GM06990 (cell line): ENCODE results near the gene LCN1.

ENCODE experiments used
- DNase-seq: peaks from one replicate; pipeline ENCODE4 v3.0.0-alpha.2; 2011; ENCODE audit not compliant: insufficient read length; ENCODE audit errors: extremely low read depth
- H3K27me3 ChIP-seq: replicated peaks from 2 replicates; pipeline ENCODE4 v1.6.0; 2011; ENCODE audit warnings: low read length; ENCODE audit not compliant: control insufficient read depth, insufficient read depth
- H3K36me3 ChIP-seq: 2 replicates; pipeline ENCODE4 v1.5.1; 2011; ENCODE audit warnings: low read length; ENCODE audit not compliant: control insufficient read depth, insufficient read depth
- H3K4me3 ChIP-seq: replicated peaks from 2 replicates; pipeline ENCODE4 v1.5.1; 2011; ENCODE audit warnings: low read depth, mild to moderate bottlenecking, control low read depth, low read length
- CTCF ChIP-seq: IDR thresholded peaks from 2 replicates; pipeline ENCODE4 v1.5.1; 2011; ENCODE audit warnings: low read length, control low read depth, mild to moderate bottlenecking, inconsistent platforms; ENCODE audit not compliant: insufficient read depth, poor library complexity, severe bottlenecking

The LCN1 gene

GRCh38 chr9:135482015-135482754 lies 39.1 kb upstream of the LCN1 start:
- DNase-seq = no peak
- H3K4me3 ChIP-seq = no peak overlapping the region
- TF ChIP-seq CTCF = no peak
- H3K27me3 ChIP-seq = no peaks in the 10 kb centered on the region
- H3K36me3 ChIP-seq = no peaks in the 10 kb centered on the region; the same call in none of the 2 replicates

- H3K4me3 ChIP-seq = no peak overlapping the region
- no peaks in the 10 kb centered on the region for H3K27me3 ChIP-seq
- DNase-seq = no peak
- H3K36me3 ChIP-seq = no peaks in the 10 kb centered on the region; the same call in none of the 2 replicates
- TF ChIP-seq CTCF = no peak
Measured at GRCh38 chr9:135484460-135485277, 36.6 kb upstream of the LCN1 start.

- H3K4me3 ChIP-seq = no peak overlapping the region
- no peaks in the 10 kb centered on the region; the same call in none of the 2 replicates for H3K36me3 ChIP-seq
- no peak for TF ChIP-seq CTCF
- no peaks in the 10 kb centered on the region for H3K27me3 ChIP-seq
- no peak for DNase-seq
Measured at GRCh38 chr9:135485385-135485784, 35.9 kb upstream of the LCN1 start.

- TF ChIP-seq CTCF = no peak
- H3K27me3 ChIP-seq = no peaks in the 10 kb centered on the region
- DNase-seq = no peak
- H3K36me3 ChIP-seq = no peaks in the 10 kb centered on the region; the same call in none of the 2 replicates
- H3K4me3 ChIP-seq = no peak overlapping the region
Measured at GRCh38 chr9:135485832-135486231, 35.4 kb upstream of the LCN1 start.

- H3K36me3 ChIP-seq = no peaks in the 10 kb centered on the region; the same call in none of the 2 replicates
- H3K27me3 ChIP-seq = no peaks in the 10 kb centered on the region
- no peak for TF ChIP-seq CTCF
- no peak overlapping the region for H3K4me3 ChIP-seq
- no peak for DNase-seq
Measured at GRCh38 chr9:135486267-135487065, 34.8 kb upstream of the LCN1 start.
